OCI-LY7 (cell line): ENCODE measurements around the gene NGEF.

Experiments
- CTCF ChIP-seq: fragments of 200-600 bp; sonication (generic); conservative IDR thresholded peaks from 2 replicates; pipeline ENCODE4 v1.5.1; 2014; ENCODE audit warnings: mild to moderate bottlenecking, antibody characterized with exemption, low read length, moderate library complexity, mixed read lengths
- EZH2phosphoT487 ChIP-seq: fragments of 200-600 bp; sonication (generic); IDR thresholded peaks from 2 replicates; pipeline ENCODE4 v1.6.1; 2018; ENCODE audit warnings: low read depth, borderline replicate concordance, mild to moderate bottlenecking, mixed run types, antibody characterized with exemption, low read length, moderate library complexity, mixed read lengths

- no peak for TF ChIP-seq CTCF
- no peak for TF ChIP-seq EZH2phosphoT487
Observed at GRCh38 chr2:232842689-232843088, 170.4 kb downstream of the NGEF start.
